SK-N-MC (cell line): Measurements from ENCODE around the gene TSPAN5.

ENCODE experiments used
- EZH2 ChIP-seq: fragments of 200-600 bp; sonication (generic); IDR thresholded peaks from one replicate; pipeline ENCODE4 v1.6.1; 2017; ENCODE audit warnings: antibody characterized with exemption
- FOXP2 ChIP-seq: optimal IDR thresholded peaks from 2 replicates; pipeline ENCODE3; 2011; ENCODE audit warnings: mild to moderate bottlenecking, moderate library complexity; ENCODE audit not compliant: insufficient read depth; ENCODE audit errors: extremely low read length, control extremely low read depth
- POLR2AphosphoS5 ChIP-seq: IDR thresholded peaks from 2 replicates; pipeline ENCODE4 v1.6.1; 2012; ENCODE audit warnings: mild to moderate bottlenecking, low read depth, low read length, borderline replicate concordance

GRCh38 chr4:98466868-98467599 lies 191.4 kb downstream of the TSPAN5 start:
- TF ChIP-seq POLR2AphosphoS5 (no peak), EZH2 (no peak), FOXP2 (no peak)
